ENCODE data around the gene GIGYF1. TPM values are rescaled to one million over a fixed set of nuclear protein-coding genes. Genes with fewer than 3 reads are reported as not detected.
A peak's percentile ranks its signal among the peaks of the same experiment; 100 is the strongest.
"Not testable (repeated sequence)": the region's sequence is repeated elsewhere in the genome, so short reads cannot be mapped to it uniquely, and the experiment has no call there.

GIGYF1 gene
- total RNA-seq, 1 experiment from 2014 or later = 4.1 TPM

- DNase-seq (ENCODE audit: low spot score) = peak; percentile 98
These were observed 20.6 kb downstream of the GIGYF1 start, which contains the start of gene GNB2 for GRCh38 chr7:100673302-100673941. TSS of gene GNB2 (plus strand) at chr7:100673740. CDS start at chr7:100676266, 2,526 bp downstream.

GRCh38 chr7:100671353-100672327 is 22.4 kb downstream of the GIGYF1 start:
- DNase-seq (ENCODE audit: low spot score) = no peak

GRCh38 chr7:100670074-100670473 is 24.0 kb downstream of the GIGYF1 start:
- DNase-seq (ENCODE audit: low spot score) = no peak

- DNase-seq (ENCODE audit: low spot score) = not testable (repeated sequence)
These were observed 24.9 kb downstream of the GIGYF1 start for GRCh38 chr7:100669106-100669505.

GRCh38 chr7:100668069-100668449 is 26.0 kb downstream of the GIGYF1 start:
- DNase-seq (ENCODE audit: low spot score) = no peak

- no peak for DNase-seq (ENCODE audit: low spot score)
These were observed 26.6 kb downstream of the GIGYF1 start for GRCh38 chr7:100667331-100668068.

GRCh38 chr7:100665168-100665726 is 28.8 kb downstream of the GIGYF1 start:
- DNase-seq (ENCODE audit: low spot score) = no peak

GRCh38 chr7:100662194-100662776 is 31.8 kb downstream of the GIGYF1 start:
- not testable (repeated sequence) for DNase-seq (ENCODE audit: low spot score)

- no peak for DNase-seq (ENCODE audit: low spot score)
These were observed 38.0 kb downstream of the GIGYF1 start, which contains the start of gene ACTL6B for GRCh38 chr7:100655908-100656674. TSS of gene ACTL6B (minus strand) at chr7:100656448. CDS start at chr7:100656354, 94 bp downstream.

- DNase-seq (ENCODE audit: low spot score) = no peak
These were observed 38.9 kb downstream of the GIGYF1 start for GRCh38 chr7:100654908-100655831.

GRCh38 chr7:100649826-100650565 is 44.1 kb downstream of the GIGYF1 start:
- DNase-seq (ENCODE audit: low spot score) = no peak

GRCh38 chr7:100642534-100642907 is 51.5 kb downstream of the GIGYF1 start:
- DNase-seq (ENCODE audit: low spot score) = no peak

- no peak for DNase-seq (ENCODE audit: low spot score)
These were observed 52.1 kb downstream of the GIGYF1 start for GRCh38 chr7:100641860-100642533.

GRCh38 chr7:100641463-100641859 is 52.6 kb downstream of the GIGYF1 start, which contains the start of gene TFR2:
TSS of gene TFR2 (minus strand) at chr7:100641552. CDS start at chr7:100641509, 43 bp downstream.
- no peak for DNase-seq (ENCODE audit: low spot score)

GRCh38 chr7:100640517-100641440 is 53.3 kb downstream of the GIGYF1 start:
- no peak for DNase-seq (ENCODE audit: low spot score)

- no peak for DNase-seq (ENCODE audit: low spot score)
These were observed 54.0 kb downstream of the GIGYF1 start for GRCh38 chr7:100639995-100640516.
